IMR-90 (cell line): ENCODE data around the gene ANKRD44. TPM values are rescaled to one million over a fixed set of nuclear protein-coding genes. Genes with fewer than 3 reads are reported as not detected.

Experiments
- ATAC-seq: fragments of 200-7000 bp; cut with Tn5 transposase; 2 replicates; pipeline ENCODE4 v1.9.1; 2020; ENCODE audit warnings: low read depth, mild to moderate bottlenecking, moderate library complexity
- BruUV-seq: library from RNA; stranded (reverse); fragments of 400-500 nt; replicated peaks from 2 replicates; lab custom pipeline; 2021; lab: Mats Ljungman, UMichigan
- CTCF ChIA-PET: fragments of 300-600 bp; formaldehyde crosslinking; extraction: SDS; loops from one replicate; lab custom pipeline; 2021; ENCODE audit warnings: antibody characterized with exemption; lab: Yijun Ruan, JAX
- POLR2A ChIA-PET: fragments of 300-600 bp; sonication (Branson Sonifier 250); formaldehyde crosslinking; loops from one replicate; lab custom pipeline; 2022; ENCODE audit warnings: antibody characterized with exemption; ENCODE audit not compliant: unreplicated experiment; lab: Charles Lee
- DNase-seq: peaks from one replicate; pipeline ENCODE4 v3.0.0; 2013
- H2AFZ ChIP-seq: replicated peaks from 2 replicates; pipeline ENCODE3; 2013; ENCODE audit warnings: low read length, mild to moderate bottlenecking; ENCODE audit not compliant: poor library complexity
- H2AK5ac ChIP-seq: 2 replicates; pipeline ENCODE4 v1.6.1; 2013; ENCODE audit warnings: low read depth, low read length, inconsistent platforms
- H2AK9ac ChIP-seq: replicated peaks from 2 replicates; pipeline ENCODE3; 2013; ENCODE audit warnings: mild to moderate bottlenecking, low read depth, low read length, moderate library complexity; ENCODE audit not compliant: poor library complexity
- H2BK120ac ChIP-seq: 2 replicates; pipeline ENCODE4 v1.6.1; 2013; ENCODE audit warnings: low read depth, low read length, inconsistent platforms
- H2BK15ac ChIP-seq: 3 replicates; pipeline ENCODE4 v1.6.1; 2013; ENCODE audit warnings: low read depth, low read length, inconsistent platforms
- H2BK20ac ChIP-seq: 2 replicates; pipeline ENCODE4 v1.6.1; 2013; ENCODE audit warnings: low read depth, mild to moderate bottlenecking, inconsistent platforms, low read length, moderate library complexity
- H2BK5ac ChIP-seq: 2 replicates; pipeline ENCODE4 v1.6.1; 2013; ENCODE audit warnings: mild to moderate bottlenecking, low read depth, low read length, inconsistent platforms; ENCODE audit not compliant: poor library complexity, severe bottlenecking
- H3K14ac ChIP-seq: replicated peaks from 2 replicates; pipeline ENCODE4 v1.6.1; 2013; ENCODE audit warnings: low read depth, low read length, inconsistent platforms
- H3K18ac ChIP-seq: 2 replicates; pipeline ENCODE4 v1.6.1; 2013; ENCODE audit warnings: low read depth, low read length, control low read depth
- H3K23ac ChIP-seq: 2 replicates; pipeline ENCODE4 v1.6.1; 2013; ENCODE audit warnings: low read depth, low read length, inconsistent platforms
- H3K27ac ChIP-seq: 2 replicates; pipeline ENCODE4 v1.5.1; 2013; ENCODE audit warnings: mild to moderate bottlenecking, control low read depth, low read length; ENCODE audit not compliant: insufficient read depth
- H3K27me3 ChIP-seq: 2 replicates; pipeline ENCODE4 v1.6.1; 2013; ENCODE audit warnings: low read length; ENCODE audit not compliant: control insufficient read depth, insufficient read depth
- H3K36me3 ChIP-seq: 2 replicates; pipeline ENCODE4 v1.6.1; 2013; ENCODE audit warnings: low read length, mixed read lengths; ENCODE audit not compliant: control insufficient read depth, insufficient read depth
- H3K4ac ChIP-seq: 2 replicates; pipeline ENCODE4 v1.6.1; 2013; ENCODE audit warnings: low read depth, low read length, inconsistent platforms
- H3K4me1 ChIP-seq: 2 replicates; pipeline ENCODE4 v1.6.1; 2013; ENCODE audit warnings: low read length, mixed read lengths; ENCODE audit not compliant: control insufficient read depth, insufficient read depth
- H3K4me2 ChIP-seq: 2 replicates; pipeline ENCODE4 v1.6.1; 2013; ENCODE audit warnings: low read depth, mild to moderate bottlenecking, control low read depth, low read length, moderate library complexity
- H3K4me3 ChIP-seq: 2 replicates; pipeline ENCODE4 v1.5.1; 2013; ENCODE audit warnings: low read depth, mild to moderate bottlenecking, control low read depth, low read length, moderate library complexity; ENCODE audit not compliant: insufficient read depth
- H3K56ac ChIP-seq: 2 replicates; pipeline ENCODE4 v1.6.1; 2013; ENCODE audit warnings: low read length, inconsistent platforms; ENCODE audit not compliant: insufficient read depth; ENCODE audit errors: extremely low read depth
- H3K79me1 ChIP-seq, 2 experiments: 2 replicates each; pipeline ENCODE4 v1.6.1; 2013; ENCODE audit warnings: low read length in 2 of 2, inconsistent platforms in 1 of 2, low read depth in 1 of 2
- H3K9ac ChIP-seq: 2 replicates; pipeline ENCODE4 v1.6.1; 2013; ENCODE audit warnings: low read depth, low read length, control low read depth
- H3K9me1 ChIP-seq: 2 replicates; pipeline ENCODE4 v1.6.1; 2013; ENCODE audit warnings: low read length, inconsistent platforms; ENCODE audit not compliant: insufficient read depth
- H3K9me3 ChIP-seq: 2 replicates; pipeline ENCODE4 v1.6.1; 2013; ENCODE audit warnings: low read length; ENCODE audit not compliant: control insufficient read depth, insufficient read depth
- H4K20me1 ChIP-seq: 2 replicates; pipeline ENCODE4 v1.6.1; 2013; ENCODE audit warnings: low read length, inconsistent platforms; ENCODE audit not compliant: insufficient read depth
- H4K5ac ChIP-seq: 2 replicates; pipeline ENCODE4 v1.6.1; 2013; ENCODE audit warnings: mild to moderate bottlenecking, low read depth, low read length, control low read depth
- H4K8ac ChIP-seq, 2 experiments: 2 replicates each; pipeline ENCODE4 v1.6.1; 2013; ENCODE audit warnings: low read depth in 2 of 2, low read length in 2 of 2, control low read depth in 1 of 2, inconsistent platforms in 1 of 2
- H4K91ac ChIP-seq: 2 replicates; pipeline ENCODE4 v1.6.1; 2013; ENCODE audit warnings: low read depth, low read length, inconsistent platforms; ENCODE audit not compliant: insufficient read depth
- BHLHE40 ChIP-seq: fragments of 150-350 bp; IDR thresholded peaks from 2 replicates; pipeline ENCODE4 v1.6.1; 2016; ENCODE audit warnings: mild to moderate bottlenecking, low read depth, low read length
- CEBPB ChIP-seq: IDR thresholded peaks from 2 replicates; pipeline ENCODE4 v1.6.1; 2012; ENCODE audit warnings: low read depth, low read length, improper control_type of control experiment
- CHD1 ChIP-seq: IDR thresholded peaks from 2 replicates; pipeline ENCODE4 v1.6.1; 2012; ENCODE audit warnings: low read depth, low read length, improper control_type of control experiment
- CTCF ChIP-seq: conservative IDR thresholded peaks from 2 replicates; pipeline ENCODE4 v1.5.1; 2012; ENCODE audit warnings: mild to moderate bottlenecking, low read depth, low read length, improper control_type of control experiment
- ELK1 ChIP-seq: fragments of 150-350 bp; IDR thresholded peaks from 2 replicates; pipeline ENCODE4 v1.6.1; 2016; ENCODE audit warnings: low read depth, mild to moderate bottlenecking, low read length, moderate library complexity, borderline replicate concordance
- FOS ChIP-seq: fragments of 150-350 bp; IDR thresholded peaks from 2 replicates; pipeline ENCODE4 v1.6.1; 2016; ENCODE audit warnings: low read depth, low read length
- MAFK ChIP-seq: IDR thresholded peaks from 2 replicates; pipeline ENCODE4 v1.6.1; 2012; ENCODE audit warnings: low read depth, low read length, improper control_type of control experiment
- MAZ ChIP-seq: IDR thresholded peaks from 2 replicates; pipeline ENCODE4 v1.6.1; 2012; ENCODE audit warnings: low read depth, mild to moderate bottlenecking, low read length, improper control_type of control experiment, moderate library complexity, borderline replicate concordance
- MXI1 ChIP-seq: IDR thresholded peaks from 2 replicates; pipeline ENCODE4 v1.6.1; 2012; ENCODE audit warnings: low read depth, mild to moderate bottlenecking, low read length, moderate library complexity, borderline replicate concordance
- POLR2A ChIP-seq: IDR thresholded peaks from 2 replicates; pipeline ENCODE4 v1.6.1; 2012; ENCODE audit warnings: mild to moderate bottlenecking, low read depth, low read length
- RAD21 ChIP-seq: IDR thresholded peaks from 2 replicates; pipeline ENCODE4 v1.6.1; 2012; ENCODE audit warnings: low read length, improper control_type of control experiment
- RFX5 ChIP-seq: IDR thresholded peaks from 2 replicates; pipeline ENCODE4 v1.8.0; 2012; ENCODE audit warnings: low read depth, mild to moderate bottlenecking, low read length, moderate library complexity
- SMC3 ChIP-seq: fragments of 150-350 bp; IDR thresholded peaks from 2 replicates; pipeline ENCODE4 v1.6.1; 2016; ENCODE audit warnings: low read depth, mild to moderate bottlenecking, antibody characterized with exemption, low read length, moderate library complexity
- WGBS, 2 experiments: methylation state at CpG; one replicate each; pipeline versions ENCODE4 v1.1.5 to v1.1.7; 2013; ENCODE audit warnings: missing lambda C conversion rate in 2 of 2; ENCODE audit not compliant: insufficient read length in 1 of 2; ENCODE audit errors: extremely low coverage in 2 of 2; 5-methylcytosine and 5-hydroxymethylcytosine counted together
- dilution Hi-C: fragments of 300-500 bp; cut with HindIII; formaldehyde crosslinking; loops from one replicate; pipeline ENCODE4 v1.14.3; 2018; ENCODE audit warnings: low sequenced_read_pairs; ENCODE audit not compliant: unreplicated experiment
- in situ Hi-C: fragments of 300-500 bp; cut with MboI; formaldehyde crosslinking; loops from 3 replicates; pipeline ENCODE4 v1.14.3; 2019; ENCODE audit warnings: low sequenced_read_pairs, inconsistent platforms, mixed read lengths
- intact Hi-C: fragments of 100-400 bp; cut with micrococcal nuclease; formaldehyde crosslinking; loops from 2 replicates; pipeline ENCODE4 v1.10.0; 2022
- polyA plus RNA-seq, 3 experiments: library from polyadenylated mRNA; depleted of rRNA; stranded (reverse); fragments of >200 nt; gene quantifications; 2 replicates each; pipeline ENCODE4 v1.2.3, GENCODE V29; 2012; ENCODE audit warnings: low replicate concordance in 1 of 3
- total RNA-seq: library from RNA; depleted of rRNA; stranded (reverse); fragments of >200 nt; gene quantifications from 2 replicates; pipeline ENCODE4 v1.2.3, GENCODE V29; 2012

ANKRD44 gene
- total and polyA plus RNA-seq, 2 of the 4 experiments (the other 2 are of a cell fraction) = 5.2 to 15.6 TPM

GRCh38 chr2:196963961-196964360 lies 346.6 kb downstream of the ANKRD44 start:
- H3K27me3 ChIP-seq = no peaks in the 10 kb centered on the region
- no peak overlapping the region for H3K14ac ChIP-seq
- dilution Hi-C loops = no loop called here

More at GRCh38 chr2:196963961-196964360, 346.6 kb downstream of the ANKRD44 start:
- Histone ChIP-seq H3K56ac (no peak overlapping the region), H4K91ac (no peak overlapping the region), H2AFZ (no peak overlapping the region), H3K79me1 (no peaks in the 10 kb centered on the region), H3K36me3 (no peaks in the 10 kb centered on the region), H4K5ac (no peak overlapping the region), H3K9me3 (no peaks in the 10 kb centered on the region), H2BK5ac (no peak overlapping the region), H3K9me1 (peaks cover 2% of the 10 kb centered on the region; the same call in 1 of the 2 replicates), H3K4me2 (no peak overlapping the region), H2BK15ac (no peak overlapping the region), H2BK120ac (no peak overlapping the region), H2BK20ac (no peak overlapping the region), H3K9ac (no peak overlapping the region), H3K4me1 (no peaks in the 10 kb centered on the region), H2AK9ac (no peak overlapping the region), H2AK5ac (no peak overlapping the region), H3K4me3 (no peak overlapping the region), H3K4ac (no peak overlapping the region), H3K23ac (no peak overlapping the region), H4K8ac (no peak overlapping the region), H4K20me1 (no peaks in the 10 kb centered on the region), H3K27ac (no peak overlapping the region), H3K18ac (no peak overlapping the region)
- in situ Hi-C loops = no loop called here
- ChIA-PET CTCF (no interaction called here), POLR2A (no interaction called here)
- intact Hi-C loops = no loop called here
- no CpG with 5 or more reads among the region's 1 CpG for WGBS, 2 experiments
- TF ChIP-seq SMC3 = no peak
- TF ChIP-seq MXI1 = no peak
- TF ChIP-seq FOS = no peak
- TF ChIP-seq CTCF = no peak
- no peak for TF ChIP-seq BHLHE40
- TF ChIP-seq POLR2A = no peak
- no peak for TF ChIP-seq CHD1
- no peak for TF ChIP-seq MAZ
- no peak for TF ChIP-seq RFX5
- no peak for TF ChIP-seq ELK1
- TF ChIP-seq RAD21 = no peak
- no peak for TF ChIP-seq CEBPB
- no peak for TF ChIP-seq MAFK
- ATAC-seq (no peak), DNase-seq (no peak)
- BruUV-seq = no TSS peak
